ENCODE results near the gene SULT1A2. TPM values are rescaled to one million over a fixed set of nuclear protein-coding genes. Genes with fewer than 3 reads are reported as not detected.
A peak's percentile ranks its signal among the peaks of the same experiment; 100 is the strongest.

Gene SULT1A2
- total and polyA plus RNA-seq, 2 of the 13 experiments (the other 11 are each of a cell fraction or from before 2014, with no cell fraction given): 33.0 to 34.2 TPM

- TF ChIP-seq PRDM15 (CRISPR knock-in tag; IDR thresholded peaks at IDR 0.05) (0 out of 2 replicates have a peak, but pooled peaks have one; percentile 18), TBL1XR1 (IDR thresholded peaks at IDR 0.05; ENCODE audit: borderline replicate concordance, low read length, partially characterized antibody) (no peak), ZBTB8A (CRISPR knock-in tag; IDR thresholded peaks at IDR 0.05; ENCODE audit: borderline replicate concordance, low read depth) (no peak), PHF21A (CRISPR knock-in tag; IDR thresholded peaks at IDR 0.05) (peak; percentile 82), ZNF567 (CRISPR knock-in tag; IDR thresholded peaks at IDR 0.05; ENCODE audit: borderline replicate concordance) (no peak), WIZ (CRISPR knock-in tag; IDR thresholded peaks at IDR 0.05) (no peak), CENPT (CRISPR knock-in tag; IDR thresholded peaks at IDR 0.05; ENCODE audit: low read depth) (no peak), JUND (CRISPR knock-in tag; IDR thresholded peaks at IDR 0.05) (0 out of 2 replicates have a peak, but pooled peaks have one; percentile 45), HDAC6 (IDR thresholded peaks at IDR 0.05; ENCODE audit: low read depth, low read length) (no peak), ZSCAN31 (CRISPR knock-in tag; IDR thresholded peaks at IDR 0.05; ENCODE audit: low read depth) (no peak), ZNF460 (CRISPR knock-in tag; IDR thresholded peaks at IDR 0.05; ENCODE audit: borderline replicate concordance) (no peak), ZSCAN29 (CRISPR knock-in tag; conservative IDR thresholded peaks at IDR 0.05) (0 out of 2 replicates have a peak, but pooled peaks have one; percentile 2), SNAI1 (CRISPR knock-in tag; IDR thresholded peaks at IDR 0.05; ENCODE audit: borderline replicate concordance) (no peak), GATA4 (IDR thresholded peaks at IDR 0.05; ENCODE audit: borderline replicate concordance, low read depth) (no peak), ARNT2 (CRISPR knock-in tag; IDR thresholded peaks at IDR 0.05; ENCODE audit: low read depth) (no peak), ZNF784 (CRISPR knock-in tag; IDR thresholded peaks at IDR 0.05; ENCODE audit: borderline replicate concordance) (no peak), NFKBIZ (CRISPR knock-in tag; IDR thresholded peaks at IDR 0.05) (no peak)
- TF ChIP-seq, protein P1, sequence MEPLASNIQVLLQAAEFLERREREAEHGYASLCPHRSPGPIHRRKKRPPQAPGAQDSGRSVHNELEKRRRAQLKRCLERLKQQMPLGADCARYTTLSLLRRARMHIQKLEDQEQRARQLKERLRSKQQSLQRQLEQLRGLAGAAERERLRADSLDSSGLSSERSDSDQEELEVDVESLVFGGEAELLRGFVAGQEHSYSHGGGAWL (CRISPR knock-in tag; IDR thresholded peaks at IDR 0.05): no peak
- TF ChIP-seq, protein P2, sequence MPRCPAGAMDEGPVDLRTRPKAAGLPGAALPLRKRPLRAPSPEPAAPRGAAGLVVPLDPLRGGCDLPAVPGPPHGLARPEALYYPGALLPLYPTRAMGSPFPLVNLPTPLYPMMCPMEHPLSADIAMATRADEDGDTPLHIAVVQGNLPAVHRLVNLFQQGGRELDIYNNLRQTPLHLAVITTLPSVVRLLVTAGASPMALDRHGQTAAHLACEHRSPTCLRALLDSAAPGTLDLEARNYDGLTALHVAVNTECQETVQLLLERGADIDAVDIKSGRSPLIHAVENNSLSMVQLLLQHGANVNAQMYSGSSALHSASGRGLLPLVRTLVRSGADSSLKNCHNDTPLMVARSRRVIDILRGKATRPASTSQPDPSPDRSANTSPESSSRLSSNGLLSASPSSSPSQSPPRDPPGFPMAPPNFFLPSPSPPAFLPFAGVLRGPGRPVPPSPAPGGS (CRISPR knock-in tag; IDR thresholded peaks at IDR 0.05): no peak
- TF ChIP-seq, protein P3, sequence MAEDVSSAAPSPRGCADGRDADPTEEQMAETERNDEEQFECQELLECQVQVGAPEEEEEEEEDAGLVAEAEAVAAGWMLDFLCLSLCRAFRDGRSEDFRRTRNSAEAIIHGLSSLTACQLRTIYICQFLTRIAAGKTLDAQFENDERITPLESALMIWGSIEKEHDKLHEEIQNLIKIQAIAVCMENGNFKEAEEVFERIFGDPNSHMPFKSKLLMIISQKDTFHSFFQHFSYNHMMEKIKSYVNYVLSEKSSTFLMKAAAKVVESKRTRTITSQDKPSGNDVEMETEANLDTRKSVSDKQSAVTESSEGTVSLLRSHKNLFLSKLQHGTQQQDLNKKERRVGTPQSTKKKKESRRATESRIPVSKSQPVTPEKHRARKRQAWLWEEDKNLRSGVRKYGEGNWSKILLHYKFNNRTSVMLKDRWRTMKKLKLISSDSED (CRISPR knock-in tag; IDR thresholded peaks at IDR 0.05): no peak
- TF ChIP-seq, protein P4, sequence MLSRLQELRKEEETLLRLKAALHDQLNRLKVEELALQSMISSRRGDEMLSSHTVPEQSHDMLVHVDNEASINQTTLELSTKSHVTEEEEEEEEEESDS (CRISPR knock-in tag; IDR thresholded peaks at IDR 0.05; ENCODE audit: borderline replicate concordance): no peak
Measured at GRCh38 chr16:28596840-28597691, at the start of gene SULT1A2 (continued).
